Neural cell (in vitro differentiated cells): ENCODE results near the gene GNG7. TPM values are rescaled to one million over a fixed set of nuclear protein-coding genes. Genes with fewer than 3 reads are reported as not detected.

Experiments used
- H2AFZ ChIP-seq: fragments of 200-600, 300-800 bp; sonication (generic), shearing (Covaris generic); 2 replicates; pipeline ENCODE4 v1.6.0; 2014; ENCODE audit warnings: low read depth, mild to moderate bottlenecking, antibody characterized with exemption, low read length, moderate library complexity
- H3F3A ChIP-seq: fragments of 200-600 bp; shearing (Covaris generic); 2 replicates; pipeline ENCODE4 v1.6.1; 2016; ENCODE audit warnings: mild to moderate bottlenecking, moderate library complexity, mixed read lengths, antibody characterized with exemption, low read length; ENCODE audit not compliant: insufficient read depth, poor library complexity, severe bottlenecking
- H3K27ac ChIP-seq: fragments of 200-600, 300-800 bp; sonication (generic), shearing (Covaris generic); 2 replicates; pipeline ENCODE4 v1.5.1; 2014; ENCODE audit warnings: mild to moderate bottlenecking, low read length, moderate library complexity
- H3K27me3 ChIP-seq: fragments of 300-800, 200-600 bp; sonication (generic), shearing (Covaris generic); 2 replicates; pipeline ENCODE4 v1.6.0; 2014; ENCODE audit warnings: mild to moderate bottlenecking, low read depth, low read length, moderate library complexity; ENCODE audit not compliant: insufficient read depth
- H3K36me3 ChIP-seq: fragments of 300-800, 200-600 bp; sonication (generic), shearing (Covaris generic); 2 replicates; pipeline ENCODE4 v1.5.1; 2014; ENCODE audit warnings: mild to moderate bottlenecking, antibody characterized with exemption, low read length, moderate library complexity; ENCODE audit not compliant: insufficient read depth
- H3K4me2 ChIP-seq: fragments of 300-800, 200-600 bp; sonication (generic), shearing (Covaris generic); 2 replicates; pipeline ENCODE4 v1.6.0; 2014; ENCODE audit warnings: mild to moderate bottlenecking, low read length
- H3K4me3 ChIP-seq: fragments of 300-800, 200-600 bp; sonication (generic), shearing (Covaris generic); 2 replicates; pipeline ENCODE4 v1.5.1; 2014; ENCODE audit warnings: mild to moderate bottlenecking, low read length, moderate library complexity
- H3K79me2 ChIP-seq: fragments of 200-600 bp; shearing (Covaris generic); replicated peaks from 2 replicates; pipeline ENCODE4 v1.6.0; 2014; ENCODE audit warnings: mild to moderate bottlenecking, low read length, moderate library complexity; ENCODE audit not compliant: insufficient read depth
- H3K9ac ChIP-seq: fragments of 300-800, 200-600 bp; sonication (generic), shearing (Covaris generic); 2 replicates; pipeline ENCODE4 v1.6.1; 2016; ENCODE audit warnings: mild to moderate bottlenecking, low read length, mixed read lengths
- H3K9me2 ChIP-seq: fragments of 200-600 bp; shearing (Covaris generic); 2 replicates; pipeline ENCODE4 v1.6.1; 2016; ENCODE audit warnings: mild to moderate bottlenecking, low read length, mixed read lengths; ENCODE audit not compliant: insufficient read depth
- H3K9me3 ChIP-seq: fragments of 200-600, 300-800 bp; sonication (generic), shearing (Covaris generic); 2 replicates; pipeline ENCODE4 v1.6.1; 2016; ENCODE audit warnings: mild to moderate bottlenecking, mixed run types, low read length, moderate library complexity, mixed read lengths
- H4K20me1 ChIP-seq: fragments of 200-600 bp; shearing (Covaris generic); 2 replicates; pipeline ENCODE4 v1.6.1; 2016; ENCODE audit warnings: mild to moderate bottlenecking, mixed run types; ENCODE audit not compliant: insufficient read depth
- EP300 ChIP-seq: fragments of 450-650 bp; conservative IDR thresholded peaks from 2 replicates; pipeline ENCODE4 v1.6.1; 2014; ENCODE audit warnings: antibody characterized with exemption, mild to moderate bottlenecking, moderate library complexity; ENCODE audit not compliant: poor library complexity, severe bottlenecking
- EZH2 ChIP-seq: fragments of 200-600, 300-800 bp; shearing (Covaris generic), sonication (generic); IDR thresholded peaks from 2 replicates; pipeline ENCODE4 v1.6.1; 2014; ENCODE audit warnings: antibody characterized with exemption, low read length, borderline replicate concordance, mild to moderate bottlenecking; ENCODE audit not compliant: insufficient read depth, poor library complexity, severe bottlenecking
- MXI1 ChIP-seq: fragments of 450-650 bp; conservative IDR thresholded peaks from 2 replicates; pipeline ENCODE4 v1.6.1; 2014; ENCODE audit warnings: antibody characterized with exemption, mild to moderate bottlenecking; ENCODE audit not compliant: poor library complexity, severe bottlenecking
- POLR2AphosphoS5 ChIP-seq: IDR thresholded peaks from 2 replicates; pipeline ENCODE4 v1.6.1; 2012
- RAD21 ChIP-seq: fragments of 450-650 bp; conservative IDR thresholded peaks from 2 replicates; pipeline ENCODE4 v1.6.1; 2014; ENCODE audit warnings: antibody characterized with exemption, mild to moderate bottlenecking, moderate library complexity
- SMC3 ChIP-seq: fragments of 450-650 bp; conservative IDR thresholded peaks from 2 replicates; pipeline ENCODE4 v1.6.1; 2014; ENCODE audit warnings: antibody characterized with exemption, mild to moderate bottlenecking, moderate library complexity; ENCODE audit not compliant: poor library complexity
- TAF1 ChIP-seq: IDR thresholded peaks from 2 replicates; pipeline ENCODE4 v1.6.1; 2012; ENCODE audit warnings: low read depth
- polyA plus RNA-seq: library from polyadenylated mRNA; depleted of rRNA; stranded (reverse); fragments of >200 nt; gene quantifications from 2 replicates; pipeline ENCODE4 v1.2.3, GENCODE V29; 2014
- TF ChIP-seq, protein P1 (sequence below): fragments of 450-650 bp; IDR thresholded peaks from 2 replicates; pipeline ENCODE4 v1.5.1; 2014; ENCODE audit warnings: antibody characterized with exemption, mild to moderate bottlenecking, moderate library complexity; ENCODE audit not compliant: poor library complexity, severe bottlenecking
- TF ChIP-seq, protein P2 (sequence below): IDR thresholded peaks from 2 replicates; pipeline ENCODE4 v1.6.1; 2012; ENCODE audit warnings: borderline replicate concordance

The GNG7 gene
- polyA plus RNA-seq, 1 donor from 2014 or later, result 3.0 TPM

GRCh38 chr19:2478278-2478755 is 224.2 kb downstream of the GNG7 start:
- no peak overlapping the region for H2AFZ ChIP-seq
- no peak for TF ChIP-seq MXI1
- TF ChIP-seq, protein P1, sequence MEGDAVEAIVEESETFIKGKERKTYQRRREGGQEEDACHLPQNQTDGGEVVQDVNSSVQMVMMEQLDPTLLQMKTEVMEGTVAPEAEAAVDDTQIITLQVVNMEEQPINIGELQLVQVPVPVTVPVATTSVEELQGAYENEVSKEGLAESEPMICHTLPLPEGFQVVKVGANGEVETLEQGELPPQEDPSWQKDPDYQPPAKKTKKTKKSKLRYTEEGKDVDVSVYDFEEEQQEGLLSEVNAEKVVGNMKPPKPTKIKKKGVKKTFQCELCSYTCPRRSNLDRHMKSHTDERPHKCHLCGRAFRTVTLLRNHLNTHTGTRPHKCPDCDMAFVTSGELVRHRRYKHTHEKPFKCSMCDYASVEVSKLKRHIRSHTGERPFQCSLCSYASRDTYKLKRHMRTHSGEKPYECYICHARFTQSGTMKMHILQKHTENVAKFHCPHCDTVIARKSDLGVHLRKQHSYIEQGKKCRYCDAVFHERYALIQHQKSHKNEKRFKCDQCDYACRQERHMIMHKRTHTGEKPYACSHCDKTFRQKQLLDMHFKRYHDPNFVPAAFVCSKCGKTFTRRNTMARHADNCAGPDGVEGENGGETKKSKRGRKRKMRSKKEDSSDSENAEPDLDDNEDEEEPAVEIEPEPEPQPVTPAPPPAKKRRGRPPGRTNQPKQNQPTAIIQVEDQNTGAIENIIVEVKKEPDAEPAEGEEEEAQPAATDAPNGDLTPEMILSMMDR, result peak; percentile 24
- no peak overlapping the region for H3K4me2 ChIP-seq
- no peaks in the 10 kb centered on the region for H3K36me3 ChIP-seq
- H3K27ac ChIP-seq, result no peak overlapping the region
- no peaks in the 10 kb centered on the region for H3K9me3 ChIP-seq
- H3K9me2 ChIP-seq, result no peaks in the 10 kb centered on the region
- no peaks in the 10 kb centered on the region for H3F3A ChIP-seq
- H4K20me1 ChIP-seq, result no peaks in the 10 kb centered on the region
- no peak overlapping the region for H3K4me3 ChIP-seq
- H3K9ac ChIP-seq, result no peak overlapping the region
- no peaks in the 10 kb centered on the region for H3K79me2 ChIP-seq
- peaks cover 62% of the 10 kb centered on the region for H3K27me3 ChIP-seq

DNA sequence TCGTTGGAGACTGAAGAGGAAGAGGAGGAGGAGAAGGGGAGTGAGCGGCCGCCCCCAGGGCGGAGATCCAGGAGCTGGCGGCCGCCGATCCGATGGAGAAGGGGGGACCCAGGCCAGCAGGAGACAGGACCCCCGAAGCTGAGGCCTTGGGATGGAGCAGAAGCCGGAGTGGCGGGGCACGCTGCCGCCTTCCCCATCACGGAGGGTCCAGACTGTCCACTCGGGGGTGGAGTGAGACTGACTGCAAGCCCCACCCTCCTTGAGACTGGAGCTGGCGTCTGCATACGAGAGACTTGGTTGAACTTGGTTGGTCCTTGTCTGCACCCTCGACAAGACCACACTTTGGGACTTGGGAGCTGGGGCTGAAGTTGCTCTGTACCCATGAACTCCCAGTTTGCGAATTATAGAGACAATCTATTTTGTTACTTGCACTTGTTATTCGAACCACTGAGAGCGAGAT is 224.7 kb downstream of the GNG7 start:
- Histone ChIP-seq H3K4me2 (no peak overlapping the region), H3K9me2 (no peaks in the 10 kb centered on the region), H3K27ac (no peak overlapping the region), H3K9me3 (no peaks in the 10 kb centered on the region), H4K20me1 (no peaks in the 10 kb centered on the region), H3K27me3 (peaks cover 62% of the 10 kb centered on the region), H2AFZ (no peak overlapping the region), H3K79me2 (no peaks in the 10 kb centered on the region), H3K36me3 (no peaks in the 10 kb centered on the region), H3K4me3 (no peak overlapping the region), H3F3A (no peaks in the 10 kb centered on the region), H3K9ac (no peak overlapping the region)
- TF ChIP-seq SMC3 (no peak), EZH2 (no peak), MXI1 (no peak), RAD21 (no peak), POLR2AphosphoS5 (no peak), TAF1 (no peak), EP300 (no peak)
- TF ChIP-seq, protein P2, sequence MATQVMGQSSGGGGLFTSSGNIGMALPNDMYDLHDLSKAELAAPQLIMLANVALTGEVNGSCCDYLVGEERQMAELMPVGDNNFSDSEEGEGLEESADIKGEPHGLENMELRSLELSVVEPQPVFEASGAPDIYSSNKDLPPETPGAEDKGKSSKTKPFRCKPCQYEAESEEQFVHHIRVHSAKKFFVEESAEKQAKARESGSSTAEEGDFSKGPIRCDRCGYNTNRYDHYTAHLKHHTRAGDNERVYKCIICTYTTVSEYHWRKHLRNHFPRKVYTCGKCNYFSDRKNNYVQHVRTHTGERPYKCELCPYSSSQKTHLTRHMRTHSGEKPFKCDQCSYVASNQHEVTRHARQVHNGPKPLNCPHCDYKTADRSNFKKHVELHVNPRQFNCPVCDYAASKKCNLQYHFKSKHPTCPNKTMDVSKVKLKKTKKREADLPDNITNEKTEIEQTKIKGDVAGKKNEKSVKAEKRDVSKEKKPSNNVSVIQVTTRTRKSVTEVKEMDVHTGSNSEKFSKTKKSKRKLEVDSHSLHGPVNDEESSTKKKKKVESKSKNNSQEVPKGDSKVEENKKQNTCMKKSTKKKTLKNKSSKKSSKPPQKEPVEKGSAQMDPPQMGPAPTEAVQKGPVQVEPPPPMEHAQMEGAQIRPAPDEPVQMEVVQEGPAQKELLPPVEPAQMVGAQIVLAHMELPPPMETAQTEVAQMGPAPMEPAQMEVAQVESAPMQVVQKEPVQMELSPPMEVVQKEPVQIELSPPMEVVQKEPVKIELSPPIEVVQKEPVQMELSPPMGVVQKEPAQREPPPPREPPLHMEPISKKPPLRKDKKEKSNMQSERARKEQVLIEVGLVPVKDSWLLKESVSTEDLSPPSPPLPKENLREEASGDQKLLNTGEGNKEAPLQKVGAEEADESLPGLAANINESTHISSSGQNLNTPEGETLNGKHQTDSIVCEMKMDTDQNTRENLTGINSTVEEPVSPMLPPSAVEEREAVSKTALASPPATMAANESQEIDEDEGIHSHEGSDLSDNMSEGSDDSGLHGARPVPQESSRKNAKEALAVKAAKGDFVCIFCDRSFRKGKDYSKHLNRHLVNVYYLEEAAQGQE, result no peak
- TF ChIP-seq, protein P1, result no peak
